ENCODE measurements around the gene PRDM16.

The PRDM16 gene

GRCh38 chr1:3368711-3369445 is 299.9 kb downstream of the PRDM16 start:
- DNase-seq, result no peak

DNA sequence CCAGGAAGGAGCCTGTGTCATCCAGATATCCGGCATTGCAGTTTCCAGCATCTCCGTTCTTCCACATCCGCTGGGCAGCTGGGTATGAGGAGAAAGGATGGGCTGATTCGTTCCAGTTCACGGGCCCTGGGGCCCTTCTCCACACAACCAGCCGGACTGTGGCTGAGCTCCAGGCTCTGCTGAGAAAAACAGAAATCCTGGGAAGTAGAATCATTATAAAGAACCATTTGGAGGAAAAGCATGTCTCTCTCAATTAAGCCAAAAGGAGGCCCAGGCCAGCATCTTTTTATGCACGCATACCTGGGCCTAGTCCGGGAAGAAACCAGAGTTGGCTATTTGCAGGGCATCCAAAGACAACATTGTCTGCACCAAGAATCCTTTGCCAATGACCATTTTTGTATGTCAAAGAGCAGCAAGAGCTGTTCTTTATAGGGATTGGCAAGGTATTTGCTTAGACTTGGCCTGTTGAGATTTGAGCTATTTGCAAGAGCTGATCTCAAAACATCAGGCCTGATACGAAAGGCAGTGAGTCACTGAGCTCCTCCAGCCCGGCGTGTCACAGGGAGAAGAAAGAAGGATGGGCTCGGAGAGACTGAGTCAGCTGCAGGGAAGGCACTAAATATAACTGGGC is 300.6 kb downstream of the PRDM16 start:
- DNase-seq, result no peak

DNA sequence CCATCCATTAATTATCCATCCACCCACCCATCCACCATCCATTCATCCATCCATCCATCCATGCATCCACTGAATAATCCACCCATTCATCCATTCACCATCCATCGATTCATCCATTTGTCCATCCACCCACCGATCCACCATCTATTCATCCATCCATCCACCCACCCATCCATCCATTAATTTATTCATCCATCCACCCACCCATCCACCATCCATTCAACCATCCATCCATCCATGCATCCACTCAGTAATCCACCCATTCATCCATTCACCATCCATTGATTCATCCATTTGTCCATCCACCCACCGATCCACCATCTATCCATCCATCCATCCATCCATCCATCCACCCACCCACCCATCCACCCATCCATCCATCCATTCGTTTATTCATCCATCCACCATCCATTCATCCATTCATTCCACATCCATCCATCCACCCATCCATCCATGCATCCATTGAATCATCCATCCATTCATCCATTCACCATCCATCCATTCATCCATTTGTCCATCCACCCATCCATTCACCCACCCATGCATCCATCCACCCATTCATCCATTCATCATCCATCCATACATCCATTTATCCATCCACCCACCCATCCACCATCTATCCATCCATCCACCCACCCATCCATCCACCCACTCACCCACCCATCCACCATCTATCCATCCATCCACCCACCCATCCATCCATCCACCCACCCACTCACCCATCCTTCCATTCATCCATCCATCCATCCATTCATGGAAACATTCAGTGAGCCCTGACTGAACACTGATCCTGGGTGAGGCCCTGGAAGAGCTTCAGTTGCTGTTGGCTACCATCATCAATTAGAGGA is 302.1 kb downstream of the PRDM16 start:
- DNase-seq, result no peak

DNA sequence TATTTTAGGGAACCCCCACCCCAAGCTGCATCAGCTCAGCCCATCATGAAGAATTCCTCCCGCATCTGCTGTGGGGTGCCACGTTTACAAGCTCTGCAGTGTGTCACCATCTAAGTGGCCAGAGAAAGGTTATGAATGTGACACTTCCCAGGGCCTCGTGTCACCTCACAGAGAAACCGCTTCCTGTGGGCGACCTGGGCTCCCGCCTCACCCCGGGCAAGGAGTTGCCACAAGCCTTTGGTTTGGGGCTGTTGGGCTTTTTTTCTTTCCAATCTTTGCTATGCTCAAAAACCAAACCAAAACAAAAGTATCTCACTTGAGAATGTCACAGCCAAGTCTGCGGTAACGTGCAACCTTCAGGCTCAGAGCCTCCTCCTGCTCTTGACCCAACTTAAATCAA is 303.3 kb downstream of the PRDM16 start:
- DNase-seq, result no peak

GRCh38 chr1:3373175-3373574 is 304.2 kb downstream of the PRDM16 start:
- DNase-seq, result no peak

DNA sequence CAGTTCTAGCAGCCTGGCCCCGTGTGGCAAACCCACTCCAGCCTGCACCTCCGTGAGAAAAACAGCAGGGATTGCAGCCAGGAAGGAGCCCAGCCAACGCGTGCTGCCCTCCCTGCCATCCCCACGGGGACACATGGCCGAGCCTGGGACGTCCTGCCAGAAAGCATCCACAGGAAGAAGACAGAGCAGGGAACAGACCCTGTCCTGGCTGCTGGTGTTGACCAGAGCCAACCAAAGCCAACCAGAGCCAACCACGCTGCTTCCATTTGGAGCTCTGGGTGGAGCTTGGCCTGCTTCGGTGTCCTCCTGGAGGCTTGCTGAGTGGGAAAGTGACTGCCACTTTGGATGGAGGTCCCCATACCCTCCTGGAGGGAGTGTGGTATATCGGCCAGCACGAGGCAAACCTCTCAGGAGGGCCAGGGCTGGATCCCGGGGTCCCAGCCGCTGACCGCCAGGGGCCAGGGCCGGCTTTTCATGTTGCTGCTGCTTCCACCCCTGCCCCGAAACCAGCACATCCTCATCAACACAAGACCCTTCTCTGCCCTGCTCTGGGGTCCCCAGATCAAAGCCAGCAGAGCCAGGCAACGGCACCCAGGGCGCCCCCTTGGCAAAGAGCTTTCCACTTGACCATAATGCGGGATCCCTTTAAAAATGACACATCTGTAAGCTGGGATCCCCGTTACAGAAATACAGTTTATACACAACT is 304.9 kb downstream of the PRDM16 start:
- no peak for DNase-seq

DNA sequence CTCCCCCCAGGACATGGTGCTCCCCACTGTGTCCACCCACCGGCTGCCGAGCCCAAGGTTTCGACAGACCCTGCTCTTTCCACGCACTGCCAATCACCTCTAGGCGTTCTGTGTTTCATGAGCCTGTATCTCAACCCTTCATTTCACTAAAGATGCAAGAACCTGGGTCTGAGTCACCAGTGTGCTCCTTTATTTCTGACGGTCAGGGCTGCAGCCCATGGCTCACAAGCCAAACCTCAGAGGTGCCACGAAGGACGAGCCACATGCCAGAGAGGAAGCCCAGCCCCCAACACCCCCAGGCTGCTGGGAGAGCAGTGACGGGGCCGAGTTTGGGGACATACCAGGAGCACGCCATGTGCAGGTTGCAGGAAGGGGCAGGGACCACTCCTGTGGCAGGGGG is 306.2 kb downstream of the PRDM16 start:
- DNase-seq, result no peak

- no peak for DNase-seq
These were observed 308.2 kb downstream of the PRDM16 start for GRCh38 chr1:3377166-3377565.

DNA sequence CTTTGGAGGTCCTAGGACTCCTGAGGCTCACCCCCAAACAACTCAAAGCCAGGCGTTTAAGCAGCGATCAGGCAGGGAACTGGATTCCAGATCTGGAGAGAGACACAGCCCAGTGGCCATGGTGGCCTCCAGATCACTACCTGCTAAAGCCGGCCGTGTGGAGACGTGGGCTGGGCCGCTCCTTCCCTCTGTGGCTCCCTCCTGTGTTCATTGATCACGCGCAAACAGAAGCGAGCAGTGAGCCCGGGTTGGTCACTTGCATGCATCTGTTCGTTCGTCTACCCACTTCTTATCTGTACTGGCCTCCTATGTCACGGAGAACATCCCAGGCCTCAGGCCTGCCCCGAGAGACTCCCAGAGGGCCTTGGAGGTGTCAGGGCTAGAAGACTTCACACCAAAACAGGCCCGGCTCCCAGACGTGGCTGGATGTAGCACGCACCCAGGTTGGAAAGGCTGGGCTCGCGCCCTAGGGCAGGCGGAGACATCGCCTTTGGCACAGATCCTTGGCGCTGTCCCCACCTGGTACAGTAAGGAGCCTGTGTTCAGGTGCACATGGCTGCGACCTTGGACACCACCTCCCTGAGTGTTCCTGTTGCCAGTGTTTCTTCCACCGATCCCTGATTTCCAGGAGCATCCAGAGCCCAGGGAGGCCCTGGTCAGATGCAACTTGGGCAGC is 308.7 kb downstream of the PRDM16 start:
- no peak for DNase-seq

- DNase-seq, result no peak
These were observed 309.6 kb downstream of the PRDM16 start for GRCh38 chr1:3378411-3379208.

GRCh38 chr1:3379934-3380333 is 310.9 kb downstream of the PRDM16 start:
- no peak for DNase-seq

DNA sequence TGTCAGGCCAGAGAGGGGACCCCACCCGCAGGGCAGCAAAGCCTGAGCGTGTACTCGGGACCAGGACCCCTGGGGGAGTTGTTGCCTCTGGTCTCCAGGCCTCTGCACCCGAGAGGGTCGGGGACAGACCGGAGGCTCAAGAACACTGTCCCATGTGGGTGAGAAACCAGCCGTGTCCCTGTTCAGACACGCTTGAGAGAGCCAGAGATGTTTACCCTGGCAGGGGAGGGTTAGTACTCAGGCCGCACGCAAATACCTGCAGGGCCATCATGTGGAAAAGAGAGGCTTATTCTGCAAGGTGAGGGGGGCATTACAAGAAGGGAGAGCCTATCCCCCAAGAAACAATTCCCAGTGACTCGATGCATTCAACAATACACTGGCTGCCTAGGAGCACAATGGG is 311.5 kb downstream of the PRDM16 start:
- DNase-seq, result no peak

- no peak for DNase-seq
These were observed 312.9 kb downstream of the PRDM16 start for GRCh38 chr1:3381901-3382300.

- DNase-seq, result no peak
These were observed 313.5 kb downstream of the PRDM16 start for GRCh38 chr1:3382326-3383057.

GRCh38 chr1:3383679-3384078 is 314.7 kb downstream of the PRDM16 start:
- DNase-seq, result no peak

GRCh38 chr1:3384407-3384806 is 315.4 kb downstream of the PRDM16 start:
- no peak for DNase-seq

DNA sequence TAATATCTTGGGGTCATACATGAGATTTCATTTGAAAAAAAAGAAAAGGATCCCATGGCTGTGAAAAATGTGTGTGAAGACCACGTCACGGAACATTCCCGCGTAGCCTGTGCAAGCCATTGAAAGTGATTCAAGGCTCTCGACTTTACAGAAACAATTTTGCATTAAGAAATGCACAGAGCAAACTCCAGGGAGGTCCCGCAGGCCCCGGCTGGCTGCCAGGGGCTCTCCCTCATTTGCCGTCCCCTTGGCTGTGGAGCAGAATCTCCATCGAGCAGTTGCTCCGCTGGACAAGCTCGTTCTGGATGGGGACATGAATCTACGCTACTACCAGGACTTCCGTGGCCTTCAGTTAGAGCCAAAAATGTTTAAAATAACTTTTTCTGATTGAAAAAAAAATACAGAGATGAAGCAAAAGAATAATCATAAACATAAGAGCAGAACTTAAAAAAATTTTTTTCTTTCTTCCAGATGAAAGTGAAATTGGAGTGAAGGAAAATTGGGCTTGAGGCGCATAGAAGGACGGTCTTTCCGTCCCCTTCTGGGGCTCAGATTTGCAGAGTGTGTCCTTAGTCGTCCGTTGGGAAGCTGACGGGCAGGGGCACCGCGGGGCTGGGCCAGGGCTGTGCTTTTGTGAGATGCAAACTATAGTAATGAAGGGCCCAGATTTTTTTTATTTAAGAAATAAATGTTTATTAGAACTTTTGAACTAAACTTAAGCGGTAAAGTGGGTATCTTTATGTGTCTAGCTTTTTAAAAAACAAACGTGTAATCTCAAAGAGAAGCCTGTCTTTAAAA is 317.4 kb downstream of the PRDM16 start:
- DNase-seq, result no peak

- no peak for DNase-seq
These were observed 318.4 kb downstream of the PRDM16 start for GRCh38 chr1:3387401-3387800.

DNA sequence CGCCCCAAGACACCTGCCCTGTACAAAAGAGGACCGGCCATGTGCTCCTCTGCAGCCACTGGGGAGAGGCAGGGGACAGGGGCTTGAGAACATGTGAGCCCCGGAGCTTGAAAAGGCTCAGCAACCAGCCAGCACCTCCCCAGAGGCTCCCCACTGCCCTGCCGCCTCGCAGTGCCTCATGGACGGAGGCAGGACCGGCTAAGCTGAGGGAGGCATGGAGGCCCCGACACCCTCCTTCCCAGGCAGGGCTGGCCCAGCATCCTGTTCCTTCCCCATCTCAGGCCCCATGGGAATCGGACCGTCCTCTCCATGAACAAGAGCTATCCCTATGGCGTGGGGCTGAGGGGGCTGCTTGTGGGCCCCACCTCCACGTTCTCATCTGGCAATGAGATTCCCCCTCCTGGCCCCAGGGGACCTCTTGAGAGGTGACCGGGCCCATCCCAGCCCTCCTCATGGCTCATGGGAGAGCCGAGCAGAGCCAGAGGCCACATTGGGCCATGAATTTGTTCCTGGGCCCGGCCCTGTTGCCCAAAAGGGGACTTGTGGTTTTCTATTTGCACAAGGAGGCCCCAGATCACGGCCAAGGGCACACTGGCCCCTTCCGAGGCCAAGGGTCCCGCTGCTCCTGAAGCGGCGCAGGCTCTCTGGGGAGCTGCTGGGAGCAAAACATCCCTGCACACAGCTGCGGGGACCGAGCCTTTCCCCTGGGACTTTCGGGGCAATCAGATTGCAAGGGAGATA is 320.3 kb downstream of the PRDM16 start:
- no peak for DNase-seq

Measured in NCI-H1048 (cell line).